ENCODE measurements around the gene HLA-DOA.
A peak's percentile ranks its signal among the peaks of the same experiment; 100 is the strongest.

HLA-DOA gene

DNA sequence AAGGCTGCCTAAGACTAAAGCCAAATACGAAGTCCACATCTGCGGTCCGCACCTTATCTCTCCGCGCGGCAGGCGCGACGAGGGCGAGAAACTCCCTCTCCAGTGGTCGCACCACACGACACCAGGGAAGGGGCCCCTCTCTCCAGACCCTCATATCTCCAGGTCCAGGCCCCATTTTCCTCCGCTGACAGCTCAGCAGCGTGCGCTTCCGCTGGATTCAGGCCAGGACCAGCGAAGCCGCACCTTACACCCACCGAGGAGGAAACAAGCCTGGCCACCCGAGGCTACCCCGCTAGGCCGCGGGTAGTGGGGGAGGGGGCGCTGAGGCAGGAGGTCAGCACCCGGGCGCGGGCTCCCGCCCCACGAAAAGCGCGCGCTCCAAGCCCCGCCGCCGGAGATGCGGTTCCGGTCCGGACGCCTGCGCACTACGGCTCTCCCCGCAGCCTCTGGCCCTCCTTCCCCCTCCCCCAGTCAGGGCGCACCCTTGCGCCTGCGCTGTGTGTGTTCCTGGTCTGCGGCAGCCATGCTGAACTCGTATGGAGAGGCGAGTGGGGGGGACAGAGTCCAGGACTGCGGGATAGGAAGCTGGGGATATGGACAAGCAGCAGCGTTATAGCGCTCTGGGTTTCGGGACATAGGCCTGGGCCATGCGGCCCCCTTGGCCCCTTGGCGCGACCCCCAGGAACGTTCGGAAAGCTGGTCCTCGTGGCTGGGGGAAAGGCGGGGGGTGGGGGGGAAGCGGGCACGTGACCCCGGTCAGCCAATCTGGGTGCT lies 41.1 kb downstream of the HLA-DOA start, which contains the start of gene BRD2:
Gene BRD2 (plus strand): TSS at position 502 of the 774 bp plus-strand sequence. CDS start 4,305 bp downstream, outside the sequence.
- H3K4me3 ChIP-seq (ENCODE audit: low read length) = peak within 1 kb of the TSS; percentile 89
- H3K36me3 ChIP-seq (replicated peaks; ENCODE audit: low read depth, low read length) = peaks cover 28% of the 10 kb centered on the region
- H3K4me1 ChIP-seq (ENCODE audit: low read length) = peaks cover 27% of the 10 kb centered on the region
- H3K27ac ChIP-seq (ENCODE audit: low read length) = peak within 1 kb of the TSS; percentile 99
- no peaks in the 10 kb centered on the region for H3K27me3 ChIP-seq (ENCODE audit: low read depth, low read length)
- no peak within 1 kb of the TSS for H2AFZ ChIP-seq (ENCODE audit: low read depth, low read length)
- TF ChIP-seq, protein P1, sequence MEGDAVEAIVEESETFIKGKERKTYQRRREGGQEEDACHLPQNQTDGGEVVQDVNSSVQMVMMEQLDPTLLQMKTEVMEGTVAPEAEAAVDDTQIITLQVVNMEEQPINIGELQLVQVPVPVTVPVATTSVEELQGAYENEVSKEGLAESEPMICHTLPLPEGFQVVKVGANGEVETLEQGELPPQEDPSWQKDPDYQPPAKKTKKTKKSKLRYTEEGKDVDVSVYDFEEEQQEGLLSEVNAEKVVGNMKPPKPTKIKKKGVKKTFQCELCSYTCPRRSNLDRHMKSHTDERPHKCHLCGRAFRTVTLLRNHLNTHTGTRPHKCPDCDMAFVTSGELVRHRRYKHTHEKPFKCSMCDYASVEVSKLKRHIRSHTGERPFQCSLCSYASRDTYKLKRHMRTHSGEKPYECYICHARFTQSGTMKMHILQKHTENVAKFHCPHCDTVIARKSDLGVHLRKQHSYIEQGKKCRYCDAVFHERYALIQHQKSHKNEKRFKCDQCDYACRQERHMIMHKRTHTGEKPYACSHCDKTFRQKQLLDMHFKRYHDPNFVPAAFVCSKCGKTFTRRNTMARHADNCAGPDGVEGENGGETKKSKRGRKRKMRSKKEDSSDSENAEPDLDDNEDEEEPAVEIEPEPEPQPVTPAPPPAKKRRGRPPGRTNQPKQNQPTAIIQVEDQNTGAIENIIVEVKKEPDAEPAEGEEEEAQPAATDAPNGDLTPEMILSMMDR (IDR thresholded peaks at IDR 0.05; ENCODE audit: low read depth, low read length) = no peak
- TF ChIP-seq EZH2phosphoT487 (IDR thresholded peaks at IDR 0.05; ENCODE audit: low read depth) = no peak
- no peaks in the 10 kb centered on the region; the same call in 1 of the 2 replicates for H3K9me3 ChIP-seq (ENCODE audit: insufficient read depth, low read length)
- H3K79me2 ChIP-seq (ENCODE audit: low read length) = peaks cover 85% of the 10 kb centered on the region
- H3K4me2 ChIP-seq (ENCODE audit: low read length) = peak within 1 kb of the TSS; percentile 94
- H4K20me1 ChIP-seq (ENCODE audit: insufficient read depth, low read length) = peaks cover 32% of the 10 kb centered on the region
- H3K9ac ChIP-seq (ENCODE audit: low read length) = peak within 1 kb of the TSS; percentile 100

DNA sequence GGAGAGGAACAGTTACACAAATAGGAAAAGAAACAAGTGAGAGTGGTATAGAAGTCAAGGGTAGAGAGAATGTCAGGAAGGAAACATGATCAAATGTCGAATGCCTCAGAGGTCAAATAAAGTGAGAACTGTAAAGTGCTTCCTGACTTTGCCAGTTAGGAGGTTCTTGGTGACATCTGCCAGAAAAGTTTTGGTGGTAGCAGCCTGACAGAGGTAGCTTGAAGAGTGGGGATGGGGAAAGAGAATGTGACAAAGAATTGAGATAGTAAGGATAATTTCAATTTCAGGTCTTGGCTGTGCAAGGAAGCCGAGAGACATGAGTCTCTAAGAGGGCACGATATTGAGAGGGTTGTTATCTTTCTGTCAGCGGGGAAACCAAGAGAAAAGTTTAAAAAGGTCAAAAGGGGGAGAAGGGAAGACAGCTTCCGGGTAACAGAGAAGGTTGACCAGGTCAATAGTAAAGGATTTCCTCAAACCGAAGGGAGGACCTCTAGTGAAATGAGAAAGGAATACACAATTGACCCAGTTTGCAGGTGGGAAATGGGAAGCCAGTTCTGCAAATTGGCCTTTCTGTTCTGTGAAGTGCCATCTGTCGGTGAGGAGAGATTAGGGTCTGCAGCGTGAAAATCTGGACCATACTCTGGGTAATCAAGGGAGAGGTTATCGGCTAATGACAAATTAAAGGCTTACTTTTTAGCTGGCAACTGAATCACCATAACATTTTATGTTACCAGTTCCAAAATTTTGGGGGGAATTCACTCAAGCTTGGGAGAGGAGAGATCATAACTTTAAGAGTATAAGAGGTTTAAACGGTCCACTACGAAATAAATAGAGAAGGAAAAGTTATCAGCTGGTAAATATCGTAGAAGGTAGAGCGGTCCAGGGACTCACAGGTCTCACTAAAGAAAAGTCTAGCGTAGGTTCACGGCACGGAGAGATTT lies 42.0 kb downstream of the HLA-DOA start:
- H3K9ac ChIP-seq (ENCODE audit: low read length) = peak overlapping the region; percentile 100

DNA sequence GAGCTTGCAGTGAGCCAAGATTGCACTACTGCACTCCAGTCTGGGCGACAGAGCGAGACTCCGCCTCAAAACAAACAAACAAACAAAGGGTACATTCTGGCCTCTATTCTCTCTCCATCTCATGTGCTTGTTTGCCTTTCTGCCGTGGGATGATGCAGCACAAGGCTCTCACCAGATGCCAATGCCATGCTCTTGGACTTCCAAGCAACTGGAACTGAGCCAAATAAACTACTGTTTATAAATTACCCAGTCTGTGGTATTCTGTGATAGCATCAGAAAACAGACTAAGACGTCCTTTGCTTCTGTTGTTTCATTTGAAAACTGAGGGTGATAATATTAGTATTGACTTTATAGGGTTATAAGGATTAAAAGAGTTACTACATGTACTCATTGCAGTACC lies 44.6 kb downstream of the HLA-DOA start:
- H3K9me3 ChIP-seq (ENCODE audit: insufficient read depth, low read length) = no peaks in the 10 kb centered on the region
- H3K4me1 ChIP-seq (ENCODE audit: low read length) = peaks cover 37% of the 10 kb centered on the region
- TF ChIP-seq, protein P1 (IDR thresholded peaks at IDR 0.05; ENCODE audit: low read depth, low read length) = no peak
- no peak for TF ChIP-seq EZH2phosphoT487 (IDR thresholded peaks at IDR 0.05; ENCODE audit: low read depth)
- no peak overlapping the region for H2AFZ ChIP-seq (ENCODE audit: low read depth, low read length)
- no peak overlapping the region for H3K4me2 ChIP-seq (ENCODE audit: low read length)
- H3K27ac ChIP-seq (ENCODE audit: low read length) = no peak overlapping the region
- peaks cover 27% of the 10 kb centered on the region for H4K20me1 ChIP-seq (ENCODE audit: insufficient read depth, low read length)
- H3K4me3 ChIP-seq (ENCODE audit: low read length) = no peak overlapping the region
- no peaks in the 10 kb centered on the region for H3K27me3 ChIP-seq (ENCODE audit: low read depth, low read length)
- H3K79me2 ChIP-seq (ENCODE audit: low read length) = peaks cover 92% of the 10 kb centered on the region
- peaks cover 14% of the 10 kb centered on the region for H3K36me3 ChIP-seq (replicated peaks; ENCODE audit: low read depth, low read length)
- H3K9ac ChIP-seq (ENCODE audit: low read length) = no peak overlapping the region

More for the DNA sequence above, 42.0 kb downstream of the HLA-DOA start:
- H3K79me2 ChIP-seq (ENCODE audit: low read length) = peaks cover 85% of the 10 kb centered on the region
- H3K4me3 ChIP-seq (ENCODE audit: low read length) = peak overlapping the region; percentile 89
- peaks cover 31% of the 10 kb centered on the region for H3K4me1 ChIP-seq (ENCODE audit: low read length)
- TF ChIP-seq EZH2phosphoT487 (IDR thresholded peaks at IDR 0.05; ENCODE audit: low read depth) = no peak
- TF ChIP-seq, protein P1 (IDR thresholded peaks at IDR 0.05; ENCODE audit: low read depth, low read length) = peak; percentile 65
- no peak overlapping the region for H2AFZ ChIP-seq (ENCODE audit: low read depth, low read length)
- no peaks in the 10 kb centered on the region for H3K27me3 ChIP-seq (ENCODE audit: low read depth, low read length)
- peaks cover 20% of the 10 kb centered on the region for H3K36me3 ChIP-seq (replicated peaks; ENCODE audit: low read depth, low read length)
- peaks cover 24% of the 10 kb centered on the region for H4K20me1 ChIP-seq (ENCODE audit: insufficient read depth, low read length)
- peak overlapping the region; percentile 99 for H3K27ac ChIP-seq (ENCODE audit: low read length)
- H3K9me3 ChIP-seq (ENCODE audit: insufficient read depth, low read length) = no peaks in the 10 kb centered on the region; the same call in 1 of the 2 replicates
- H3K4me2 ChIP-seq (ENCODE audit: low read length) = peak overlapping the region; percentile 80
